Neural progenitor cell (in vitro differentiated cells): ENCODE measurements around the gene FAM53A.

ENCODE experiments used
- EZH2 ChIP-seq: fragments of 200-600 bp; sonication (generic); IDR thresholded peaks from 2 replicates; pipeline ENCODE4 v1.6.1; 2017; ENCODE audit warnings: antibody characterized with exemption, mild to moderate bottlenecking, moderate library complexity
- EZH2phosphoT487 ChIP-seq: fragments of 200-600 bp; sonication (generic); IDR thresholded peaks from 2 replicates; pipeline ENCODE4 v1.6.1; 2017; ENCODE audit warnings: antibody characterized with exemption

GRCh38 chr4:1686440-1687036 is 2.4 kb upstream of the FAM53A start:
- no peak for TF ChIP-seq EZH2phosphoT487
- TF ChIP-seq EZH2: no peak
